ENCODE measurements around the gene PDCD4.

Gene PDCD4

GRCh38 chr10:110841767-110842267 is 29.9 kb upstream of the PDCD4 start:
- no peak for DNase-seq (ENCODE audit: low read depth in 2 of 3, low spot score in 2 of 3)

GRCh38 chr10:110842326-110842904 is 29.3 kb upstream of the PDCD4 start:
- DNase-seq (ENCODE audit: low read depth in 2 of 3, low spot score in 2 of 3), result no peak

GRCh38 chr10:110843031-110843430 is 28.7 kb upstream of the PDCD4 start:
- DNase-seq (ENCODE audit: low read depth in 2 of 3, low spot score in 2 of 3), result no peak

- DNase-seq (ENCODE audit: low read depth in 2 of 3, low spot score in 2 of 3), result no peak
These were observed 27.7 kb upstream of the PDCD4 start for GRCh38 chr10:110843796-110844616.

GRCh38 chr10:110844617-110844881 is 27.2 kb upstream of the PDCD4 start:
- DNase-seq (ENCODE audit: low read depth in 2 of 3, low spot score in 2 of 3), result no peak

- DNase-seq (ENCODE audit: low read depth in 2 of 3, low spot score in 2 of 3), result no peak
These were observed 26.5 kb upstream of the PDCD4 start for GRCh38 chr10:110845192-110845755.

GRCh38 chr10:110845756-110846620 is 25.7 kb upstream of the PDCD4 start:
- DNase-seq (ENCODE audit: low read depth in 2 of 3, low spot score in 2 of 3), result no peak

- no peak for DNase-seq (ENCODE audit: low read depth in 2 of 3, low spot score in 2 of 3)
These were observed 24.4 kb upstream of the PDCD4 start for GRCh38 chr10:110847374-110847773.

- no peak for DNase-seq (ENCODE audit: low read depth in 2 of 3, low spot score in 2 of 3)
These were observed 23.6 kb upstream of the PDCD4 start for GRCh38 chr10:110848106-110848505.

- no peak for DNase-seq (ENCODE audit: low read depth in 2 of 3, low spot score in 2 of 3)
These were observed 21.6 kb upstream of the PDCD4 start for GRCh38 chr10:110850099-110850498.

GRCh38 chr10:110851020-110851612 is 20.6 kb upstream of the PDCD4 start:
- no peak for DNase-seq (ENCODE audit: low read depth in 2 of 3, low spot score in 2 of 3)

GRCh38 chr10:110852255-110852896 is 19.4 kb upstream of the PDCD4 start:
- DNase-seq (ENCODE audit: low read depth in 2 of 3, low spot score in 2 of 3), result no peak

- no peak for DNase-seq (ENCODE audit: low read depth in 2 of 3, low spot score in 2 of 3)
These were observed 18.8 kb upstream of the PDCD4 start for GRCh38 chr10:110852947-110853346.

GRCh38 chr10:110853921-110854605 is 17.7 kb upstream of the PDCD4 start:
- DNase-seq (ENCODE audit: low read depth in 2 of 3, low spot score in 2 of 3), result no peak

GRCh38 chr10:110857265-110858171 is 14.2 kb upstream of the PDCD4 start:
- DNase-seq (ENCODE audit: low read depth in 2 of 3, low spot score in 2 of 3), result no peak

- no peak for DNase-seq (ENCODE audit: low read depth in 2 of 3, low spot score in 2 of 3)
These were observed 13.3 kb upstream of the PDCD4 start for GRCh38 chr10:110858297-110858934.

- no peak for DNase-seq (ENCODE audit: low read depth in 2 of 3, low spot score in 2 of 3)
These were observed 12.3 kb upstream of the PDCD4 start for GRCh38 chr10:110859206-110859972.

GRCh38 chr10:110859973-110860376 is 11.8 kb upstream of the PDCD4 start:
- no peak for DNase-seq (ENCODE audit: low read depth in 2 of 3, low spot score in 2 of 3)

Measured in activated CD8-positive, alpha-beta memory T cell treated with anti-CD3 and anti-CD28 coated beads for 48 hours (primary cell).